Sciatic nerve (tissue), 2 donors: ENCODE data around the gene DCAF10. TPM values are rescaled to one million over a fixed set of nuclear protein-coding genes. Genes with fewer than 3 reads are reported as not detected.
"Not testable (repeated sequence)": the region's sequence is repeated elsewhere in the genome, so short reads cannot be mapped to it uniquely, and the experiment has no call there.

ENCODE experiments used
- ATAC-seq: fragments of 200-7000 bp; cut with Tn5 transposase; one replicate; pipeline ENCODE4 v1.9.1; 2020; ENCODE audit warnings: mild to moderate bottlenecking, moderate library complexity
- DNase-seq: peaks from one replicate; pipeline ENCODE4 v3.0.0-alpha.2; 2020; ENCODE audit warnings: low spot score
- intact Hi-C: fragments of 100-400 bp; cut with DNase I; formaldehyde crosslinking; loops from one replicate; pipeline ENCODE4 v1.14.2; 2022
- total RNA-seq: library from RNA; stranded (reverse); fragmentation: NEBNext Ultra II Directional; extraction: Animal tissue kit (Norgen Biotek cat#: 25700); gene quantifications from one replicate; pipeline ENCODE4 v1.2.1, GENCODE V29; 2021
- donor health status: DM: no; HTN: no; CAD: no.
- donor health status: DM: no; HTN: no; CAD: no.

DCAF10 gene
- total RNA-seq, 1 donor from 2014 or later: 25.3 TPM

DNA sequence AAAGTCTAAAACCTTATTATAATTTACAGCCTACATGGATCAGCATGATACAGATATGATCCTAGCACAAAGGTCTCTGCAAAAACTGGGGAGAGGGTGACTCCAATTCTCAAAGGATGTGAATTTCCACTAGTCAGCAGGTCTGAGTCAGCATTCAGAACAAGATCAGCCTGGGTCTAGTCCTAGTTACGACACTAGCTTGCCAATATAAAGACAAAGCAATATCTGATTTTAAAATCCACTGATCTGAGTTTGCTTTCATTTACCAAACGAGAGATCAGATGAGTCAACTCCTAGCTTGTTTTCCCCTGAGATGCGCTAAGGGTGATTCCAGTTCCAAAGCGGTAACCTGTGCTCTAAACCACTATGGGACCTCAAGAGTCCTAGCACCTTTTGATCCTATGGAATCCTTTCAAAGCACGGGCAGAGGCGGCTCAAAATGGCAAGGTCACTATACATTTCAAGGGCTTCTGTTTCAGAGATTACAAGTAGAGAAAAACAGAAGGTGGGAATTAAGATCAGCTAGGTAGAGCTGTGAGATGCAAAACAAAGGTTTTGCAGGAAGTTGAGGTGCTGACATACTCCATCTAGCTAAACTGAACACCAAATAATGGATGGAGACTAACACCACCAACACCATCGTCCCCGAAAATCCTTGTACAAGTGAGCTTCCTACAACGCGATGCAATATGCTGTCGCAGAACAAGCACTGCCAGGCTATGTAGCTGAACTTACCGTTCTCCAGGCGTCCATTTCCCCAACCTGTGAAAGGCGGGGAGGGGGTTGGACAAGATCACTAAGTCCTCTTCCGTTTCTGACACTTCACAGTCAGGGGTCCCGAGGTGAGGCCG, 102.4 kb downstream of the DCAF10 start:
- intact Hi-C loops: no loop called here
- no peak for DNase-seq
- ATAC-seq: no peak

DNA sequence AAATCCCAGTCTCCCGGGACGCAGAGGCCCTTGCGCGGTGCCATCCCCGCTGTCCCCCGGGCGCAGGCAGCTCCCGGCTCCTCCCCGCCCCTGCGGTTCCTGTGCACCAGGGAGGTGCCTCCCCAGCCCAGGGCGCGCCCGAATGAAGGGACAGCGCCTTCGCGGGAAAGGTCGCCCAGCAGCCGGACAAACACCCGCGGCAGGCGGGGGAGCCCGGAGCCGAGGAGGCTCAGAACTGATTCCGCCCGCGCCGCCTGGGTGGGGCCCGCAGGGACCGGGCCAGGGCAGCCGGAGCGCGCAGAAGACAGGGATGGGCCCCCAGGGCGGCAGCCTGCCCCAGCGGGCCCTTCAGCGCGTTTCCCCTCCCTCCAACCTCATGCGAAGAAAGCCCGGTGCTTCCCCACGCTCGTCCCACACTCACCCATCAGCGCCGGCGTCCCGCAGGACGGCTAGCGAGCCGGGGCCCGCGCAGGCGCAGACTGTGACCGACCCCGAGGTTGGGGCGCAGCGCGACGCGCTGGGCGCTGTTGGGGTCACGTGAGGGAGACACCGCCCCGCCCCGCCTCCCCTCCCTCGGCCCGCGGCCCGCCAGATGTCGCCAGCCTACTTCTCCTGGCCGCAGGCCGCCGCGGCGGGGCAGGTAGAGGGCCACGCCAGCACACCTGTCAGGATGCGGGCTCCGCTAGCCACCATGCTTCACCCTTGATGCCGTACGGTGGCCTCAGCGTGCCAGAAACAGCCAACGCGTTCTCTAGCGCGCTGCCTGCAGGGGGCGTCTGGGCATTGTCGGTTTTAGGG, 103.2 kb downstream of the DCAF10 start, which contains the start of gene SLC25A51:
Gene SLC25A51 (minus strand): TSS at position 481 of the 798 bp plus-strand sequence. CDS start 15,577 bp downstream, outside the sequence.
- peak; percentile 95 for ATAC-seq
- intact Hi-C loops: no loop called here
- peak; percentile 97 for DNase-seq

GRCh38 chr9:37904445-37905130, 104.0 kb downstream of the DCAF10 start:
- intact Hi-C loops: no loop called here
- DNase-seq (no peak), ATAC-seq (peak; percentile 56)

DNA sequence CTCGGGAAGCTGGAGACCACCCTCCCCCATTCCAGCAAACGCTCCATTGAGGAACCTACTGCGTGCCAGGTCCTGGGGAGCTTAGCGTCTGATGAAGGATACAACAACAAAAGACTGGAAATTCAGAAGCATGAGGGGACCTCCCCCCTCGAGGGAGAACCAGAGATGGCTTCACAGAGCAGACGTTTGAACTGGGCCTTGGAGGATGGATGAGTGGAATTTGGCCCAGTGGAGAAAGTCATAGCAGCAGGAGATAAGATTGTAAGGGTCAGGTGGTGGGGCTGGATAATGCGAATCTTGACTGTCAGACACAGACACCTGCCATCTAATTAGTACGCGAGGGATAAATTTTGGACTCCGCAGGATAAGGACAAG, 104.5 kb downstream of the DCAF10 start:
- intact Hi-C loops: no loop called here
- ATAC-seq: peak; percentile 10
- DNase-seq: no peak

DNA sequence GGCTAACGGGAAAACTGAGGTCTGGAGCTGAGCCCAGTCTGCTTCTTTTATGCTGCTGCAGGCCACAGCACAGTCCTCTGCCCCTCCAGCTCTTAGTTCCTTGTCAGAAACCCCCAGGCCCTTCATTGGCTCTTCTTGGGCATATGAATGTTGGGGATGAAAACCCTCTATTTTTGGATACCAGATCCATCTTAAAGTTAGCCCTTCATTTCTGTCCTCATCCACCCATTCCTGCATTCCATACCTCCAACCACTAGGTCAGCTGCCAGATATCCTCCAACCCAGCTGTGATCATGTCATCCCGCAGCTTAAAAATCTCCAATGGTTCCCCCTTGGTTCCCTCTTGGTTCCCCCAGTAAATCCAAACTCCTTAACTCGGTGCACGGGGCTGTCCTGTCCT, 105.2 kb downstream of the DCAF10 start:
- ATAC-seq: no peak
- no peak for DNase-seq
- intact Hi-C loops: no loop called here

GRCh38 chr9:37906312-37907239, 106.0 kb downstream of the DCAF10 start:
- intact Hi-C loops: no loop called here
- DNase-seq: no peak
- ATAC-seq: no peak

GRCh38 chr9:37908283-37908682, 107.7 kb downstream of the DCAF10 start:
- no peak for ATAC-seq
- no peak for DNase-seq
- intact Hi-C loops: no loop called here

DNA sequence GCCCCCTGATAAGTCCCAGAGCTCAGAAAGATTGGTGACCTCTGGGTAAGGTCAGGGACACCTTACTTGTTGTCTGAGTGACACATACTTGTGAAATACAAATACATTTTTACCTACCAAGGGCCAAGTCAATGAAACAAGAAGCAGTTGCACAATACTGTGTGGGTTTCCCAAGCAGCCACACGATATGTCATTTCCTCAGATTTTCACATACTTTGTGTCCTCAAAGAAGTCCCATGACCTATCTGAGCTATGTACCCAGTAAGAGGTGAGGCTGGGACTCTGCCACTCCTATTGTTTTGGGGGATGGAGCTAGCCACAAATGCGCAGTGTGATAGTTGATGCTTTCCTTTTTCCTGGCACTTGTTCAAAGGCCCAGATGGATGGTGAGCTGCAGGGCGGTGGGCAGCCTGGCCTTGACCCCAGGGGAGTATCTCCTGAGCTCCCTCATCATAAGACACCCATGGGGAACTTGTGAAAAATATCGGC, 108.1 kb downstream of the DCAF10 start:
- no peak for ATAC-seq
- intact Hi-C loops: no loop called here
- DNase-seq: no peak

DNA sequence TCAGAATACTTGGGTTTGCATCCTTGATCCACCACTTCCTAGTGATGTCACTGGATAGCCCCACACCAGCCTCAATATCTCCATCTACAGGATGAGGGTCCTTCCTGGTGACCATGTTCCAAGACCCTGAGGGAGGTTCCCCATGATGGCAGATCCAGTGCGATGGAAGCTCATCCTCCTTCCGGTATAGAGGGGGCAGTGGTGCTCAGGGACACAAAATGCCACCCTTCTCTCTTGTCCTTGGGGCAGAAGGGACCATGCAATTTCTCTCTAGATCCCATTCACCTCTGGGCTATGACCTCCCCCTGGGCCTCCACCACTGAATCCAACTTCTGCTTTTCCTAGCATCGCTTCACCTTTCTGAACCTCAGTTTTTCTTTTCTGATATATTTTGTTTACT, 108.7 kb downstream of the DCAF10 start:
- DNase-seq (no peak), ATAC-seq (no peak)
- intact Hi-C loops: no loop called here

DNA sequence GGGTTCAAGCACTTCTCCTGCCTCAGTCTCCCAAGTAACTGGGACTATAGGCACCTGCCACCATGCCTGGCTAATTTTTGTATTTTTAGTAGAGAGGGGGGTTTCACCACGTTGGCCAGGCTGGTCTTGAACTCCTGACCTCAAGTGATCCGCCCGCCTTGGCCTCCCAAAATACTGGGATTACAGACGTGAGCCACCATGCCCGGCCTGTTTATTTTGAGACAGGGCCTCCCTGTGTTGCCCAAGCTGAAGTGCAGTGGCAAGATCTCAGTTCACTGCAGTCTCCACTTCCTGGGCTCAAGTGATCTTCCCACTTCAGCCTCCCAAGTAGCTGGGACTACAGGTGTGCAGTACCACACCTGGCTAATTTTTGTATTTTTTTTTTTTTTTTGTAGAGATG, 109.2 kb downstream of the DCAF10 start:
- DNase-seq, ATAC-seq: not testable (repeated sequence)
- intact Hi-C loops: loop anchor here (10.0 kb wide), 2 partner anchors 155 to 525 kb away; partner anchors contain the start of gene SHB

GRCh38 chr9:37910271-37910670, 109.7 kb downstream of the DCAF10 start:
- no peak for DNase-seq
- no peak for ATAC-seq
- intact Hi-C loops: loop anchor here (10.0 kb wide), 2 partner anchors 155 to 525 kb away; partner anchors contain the start of gene SHB

DNA sequence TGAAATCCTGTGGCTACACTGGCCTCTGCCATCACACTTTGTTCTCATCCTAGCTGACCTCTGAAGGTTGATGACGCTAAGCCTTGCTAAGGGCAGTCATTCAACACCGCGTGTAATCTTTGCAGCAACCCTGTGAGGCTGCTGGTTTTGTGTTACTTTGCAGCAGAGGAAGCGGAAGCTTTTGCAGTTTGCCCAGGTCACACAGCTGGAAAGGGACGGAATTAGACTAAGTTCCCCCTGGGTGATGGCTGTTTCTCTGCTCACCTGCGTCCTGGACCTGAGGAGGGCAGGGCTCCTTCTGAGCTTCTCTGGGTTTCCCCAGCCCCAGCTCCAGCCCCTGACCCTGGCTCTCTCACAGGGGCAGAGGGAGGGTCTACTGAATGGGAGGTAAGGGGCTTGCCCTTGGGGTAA, 110.7 kb downstream of the DCAF10 start:
- peak; percentile 31 for DNase-seq
- no peak for ATAC-seq
- intact Hi-C loops: loop anchor here (10.0 kb wide), 2 partner anchors 154 to 524 kb away; partner anchors contain the start of gene SHB

GRCh38 chr9:37913480-37914153, 113.0 kb downstream of the DCAF10 start:
- intact Hi-C loops: loop anchor here (10.0 kb wide), 2 partner anchors 151 to 521 kb away; partner anchors contain the start of gene SHB
- DNase-seq (peak; percentile 90), ATAC-seq (peak; percentile 88)

DNA sequence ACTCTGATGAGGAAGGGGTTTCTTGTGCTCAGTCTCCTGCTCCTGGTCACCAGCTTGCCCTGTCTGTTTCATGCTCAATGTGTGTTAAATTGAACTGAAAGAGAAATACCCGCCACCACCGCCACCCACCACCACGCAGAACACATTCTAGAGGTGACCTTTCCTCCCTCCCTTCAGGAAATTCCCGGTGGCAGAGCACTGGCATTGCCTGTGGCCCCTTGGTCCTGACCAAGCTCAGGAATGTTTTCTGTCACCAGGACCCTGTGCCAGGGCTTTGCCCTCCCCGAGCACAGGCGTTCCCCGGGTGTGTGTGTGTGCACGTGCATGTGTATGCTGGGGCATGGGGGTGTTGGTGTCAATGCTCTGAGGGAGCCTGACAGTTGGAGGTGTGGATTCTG, 113.6 kb downstream of the DCAF10 start:
- ATAC-seq: peak; percentile 6
- intact Hi-C loops: loop anchor here (10.0 kb wide), 2 partner anchors 151 to 521 kb away; partner anchors contain the start of gene SHB
- DNase-seq: peak; percentile 55

GRCh38 chr9:37914701-37915358, 114.2 kb downstream of the DCAF10 start:
- no peak for ATAC-seq
- intact Hi-C loops: loop anchor here (10.0 kb wide), 2 partner anchors 150 to 520 kb away; partner anchors contain the start of gene SHB
- DNase-seq: peak; percentile 50

GRCh38 chr9:37915911-37916470, 115.4 kb downstream of the DCAF10 start:
- DNase-seq (peak; percentile 48), ATAC-seq (no peak)
- intact Hi-C loops: loop anchor here (10.0 kb wide), 2 partner anchors 149 to 519 kb away; partner anchors contain the start of gene SHB
